ENCODE measurements around the gene ADM.
A peak's percentile ranks its signal among the peaks of the same experiment; 100 is the strongest.

ADM gene

DNA sequence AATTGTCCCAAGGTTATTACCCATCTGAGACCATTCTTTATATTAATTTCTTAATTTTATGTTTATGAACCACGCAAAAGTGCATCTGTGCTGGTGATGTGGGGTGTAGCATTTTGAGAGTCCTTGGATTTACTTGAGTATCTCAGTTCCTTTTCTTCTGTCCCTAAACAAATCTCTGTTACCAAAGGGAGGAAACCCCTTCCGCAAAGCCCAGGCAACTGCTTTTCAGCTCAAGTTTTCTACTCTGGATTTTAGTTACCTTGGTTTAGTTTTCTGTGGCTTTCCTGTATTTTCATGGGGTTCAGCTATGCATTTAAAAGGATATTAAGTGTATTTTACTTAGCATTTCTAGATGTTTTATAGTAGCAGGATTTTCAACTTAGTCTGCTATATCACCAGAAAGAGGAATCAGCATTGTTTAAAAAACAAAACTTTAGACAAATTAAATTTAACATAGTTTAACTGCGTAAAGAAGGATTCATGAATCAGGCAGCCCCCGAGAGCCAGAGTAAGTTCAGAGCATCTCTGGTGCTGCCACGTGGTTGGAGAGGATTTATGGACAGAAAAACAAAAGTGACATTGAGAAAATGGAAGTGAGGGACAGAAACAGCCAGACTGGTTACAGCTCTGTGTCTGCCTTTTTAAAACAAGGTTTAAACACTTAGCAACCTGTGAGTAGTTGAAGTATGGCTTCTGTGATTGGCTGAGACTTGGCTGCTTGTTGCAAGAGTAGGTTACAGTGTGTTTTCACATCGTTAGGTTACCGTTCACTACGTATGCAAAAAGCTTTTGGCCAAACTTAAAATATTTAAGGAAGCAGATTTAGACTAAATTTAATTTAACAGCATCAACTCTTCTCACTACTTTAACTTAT is 9.6 kb downstream of the ADM start:
- H3K27ac ChIP-seq (ENCODE audit: low read depth, low read length), result no peak overlapping the region

GRCh38 chr11:10315083-10315482 is 10.2 kb downstream of the ADM start:
- Histone ChIP-seq H3K36me3 (ENCODE audit: low read length) (no peaks in the 10 kb centered on the region), H3K27ac (ENCODE audit: low read depth, low read length) (no peak overlapping the region), H3K4me3 (ENCODE audit: insufficient read depth, low read length, poor library complexity, severe bottlenecking) (no peak overlapping the region), H4K20me1 (ENCODE audit: low read depth, low read length) (no peaks in the 10 kb centered on the region), H3K4me2 (ENCODE audit: low read depth, low read length, poor library complexity, severe bottlenecking) (no peak overlapping the region), H3K9ac (ENCODE audit: low read length) (no peak overlapping the region), H2AFZ (ENCODE audit: low read depth, low read length, severe bottlenecking) (no peak overlapping the region), H3K79me2 (ENCODE audit: insufficient read depth, low read length) (no peaks in the 10 kb centered on the region), H3K9me2 (replicated peaks; ENCODE audit: insufficient read depth, low read length) (no peaks in the 10 kb centered on the region), H3K27me3 (ENCODE audit: low read length) (no peaks in the 10 kb centered on the region), H3K9me3 (ENCODE audit: insufficient read depth, low read length) (no peaks in the 10 kb centered on the region), H3F3A (ENCODE audit: insufficient read depth) (no peaks in the 10 kb centered on the region)
- TF ChIP-seq CTCF (IDR thresholded peaks at IDR 0.05; ENCODE audit: insufficient read depth, low read length, poor library complexity, severe bottlenecking) (no peak), EZH2phosphoT487 (conservative IDR thresholded peaks at IDR 0.05; ENCODE audit: low read length) (no peak)

More for the DNA sequence above, 9.6 kb downstream of the ADM start:
- Histone ChIP-seq H2AFZ (ENCODE audit: low read depth, low read length, severe bottlenecking) (no peak overlapping the region), H3K79me2 (ENCODE audit: insufficient read depth, low read length) (no peaks in the 10 kb centered on the region), H3K9me2 (replicated peaks; ENCODE audit: insufficient read depth, low read length) (no peaks in the 10 kb centered on the region), H4K20me1 (ENCODE audit: low read depth, low read length) (no peaks in the 10 kb centered on the region), H3K9ac (ENCODE audit: low read length) (no peak overlapping the region), H3K9me3 (ENCODE audit: insufficient read depth, low read length) (no peaks in the 10 kb centered on the region), H3K4me3 (ENCODE audit: insufficient read depth, low read length, poor library complexity, severe bottlenecking) (no peak overlapping the region), H3K36me3 (ENCODE audit: low read length) (no peaks in the 10 kb centered on the region), H3K4me2 (ENCODE audit: low read depth, low read length, poor library complexity, severe bottlenecking) (peak overlapping the region; percentile 11), H3K27me3 (ENCODE audit: low read length) (no peaks in the 10 kb centered on the region), H3F3A (ENCODE audit: insufficient read depth) (no peaks in the 10 kb centered on the region)
- no peak for TF ChIP-seq EZH2phosphoT487 (conservative IDR thresholded peaks at IDR 0.05; ENCODE audit: low read length)
- TF ChIP-seq CTCF (IDR thresholded peaks at IDR 0.05; ENCODE audit: insufficient read depth, low read length, poor library complexity, severe bottlenecking), result no peak

GRCh38 chr11:10317151-10317755 is 12.4 kb downstream of the ADM start:
- H3K9ac ChIP-seq (ENCODE audit: low read length), result no peak overlapping the region
- no peak overlapping the region for H3K4me2 ChIP-seq (ENCODE audit: low read depth, low read length, poor library complexity, severe bottlenecking)
- H3K4me3 ChIP-seq (ENCODE audit: insufficient read depth, low read length, poor library complexity, severe bottlenecking), result no peak overlapping the region
- peak overlapping the region; percentile 16; the same call in 1 of the 2 replicates for H3K27ac ChIP-seq (ENCODE audit: low read depth, low read length)
- no peaks in the 10 kb centered on the region for H3K27me3 ChIP-seq (ENCODE audit: low read length)
- no peaks in the 10 kb centered on the region for H3F3A ChIP-seq (ENCODE audit: insufficient read depth)
- H3K79me2 ChIP-seq (ENCODE audit: insufficient read depth, low read length), result no peaks in the 10 kb centered on the region
- no peaks in the 10 kb centered on the region for H3K9me3 ChIP-seq (ENCODE audit: insufficient read depth, low read length)
- no peaks in the 10 kb centered on the region for H3K9me2 ChIP-seq (replicated peaks; ENCODE audit: insufficient read depth, low read length)
- no peaks in the 10 kb centered on the region for H3K36me3 ChIP-seq (ENCODE audit: low read length)
- TF ChIP-seq EZH2phosphoT487 (conservative IDR thresholded peaks at IDR 0.05; ENCODE audit: low read length) (no peak), CTCF (IDR thresholded peaks at IDR 0.05; ENCODE audit: insufficient read depth, low read length, poor library complexity, severe bottlenecking) (no peak)
- H4K20me1 ChIP-seq (ENCODE audit: low read depth, low read length), result no peaks in the 10 kb centered on the region
- H2AFZ ChIP-seq (ENCODE audit: low read depth, low read length, severe bottlenecking), result no peak overlapping the region

Measured in SU-DHL-6 (cell line).